HG02852 (cell line): ENCODE results near the gene TNK2.

ENCODE experiments used
- ATAC-seq: cut with Tn5 transposase; IDR thresholded peaks from one replicate; pipeline ENCODE4 v1.9.1; 2021; ENCODE audit warnings: mild to moderate bottlenecking, moderate library complexity; ENCODE audit not compliant: unreplicated experiment

The TNK2 gene

DNA sequence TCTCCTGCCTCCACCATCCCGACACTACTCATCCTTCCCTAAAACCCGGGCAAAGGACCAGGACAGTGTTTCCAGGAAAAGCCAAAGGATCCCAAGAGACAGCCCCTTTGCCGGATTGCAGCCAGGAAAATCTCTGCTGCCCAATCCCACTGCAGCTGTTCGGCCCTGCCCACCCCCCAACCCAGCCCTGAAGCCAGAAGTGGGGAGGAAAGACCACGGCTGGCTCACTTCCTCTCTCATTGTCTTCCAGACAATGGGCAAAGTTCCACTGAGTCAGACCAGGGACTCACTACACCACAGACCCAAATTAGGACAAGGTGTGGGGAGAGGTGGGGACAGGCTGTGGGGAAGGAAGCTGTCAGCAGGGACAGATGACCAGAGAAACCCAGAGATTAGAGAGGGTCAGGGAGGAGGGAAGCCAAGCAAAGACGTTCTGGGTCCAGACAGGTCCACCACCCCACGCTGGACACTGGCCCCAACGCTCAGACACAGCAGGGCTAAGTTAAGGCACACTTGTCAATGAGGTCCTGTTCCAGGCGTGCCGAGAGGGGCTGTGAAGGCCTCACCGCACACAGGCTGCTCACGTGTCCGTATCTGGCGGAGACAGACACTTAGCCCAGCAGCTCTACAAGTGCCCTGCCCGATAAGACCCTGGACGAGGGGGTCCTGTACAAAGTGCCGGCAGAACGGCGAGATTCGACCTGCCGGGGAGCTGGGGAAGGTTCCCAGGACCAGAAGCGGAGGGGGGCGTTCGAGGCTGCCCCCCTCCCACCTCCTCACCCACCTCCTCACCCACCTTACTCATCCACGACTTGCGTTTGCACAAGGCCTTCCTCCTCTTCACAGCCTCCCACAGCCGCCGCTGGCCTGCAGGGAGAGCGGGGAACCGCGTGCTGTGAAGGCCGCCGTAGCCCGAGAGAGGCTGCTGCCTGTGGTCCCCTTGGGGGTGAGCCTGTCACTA is 21.9 kb downstream of the TNK2 start:
- no peak for ATAC-seq

GRCh38 chr3:195885036-195885891 is 23.1 kb downstream of the TNK2 start:
- no peak for ATAC-seq

DNA sequence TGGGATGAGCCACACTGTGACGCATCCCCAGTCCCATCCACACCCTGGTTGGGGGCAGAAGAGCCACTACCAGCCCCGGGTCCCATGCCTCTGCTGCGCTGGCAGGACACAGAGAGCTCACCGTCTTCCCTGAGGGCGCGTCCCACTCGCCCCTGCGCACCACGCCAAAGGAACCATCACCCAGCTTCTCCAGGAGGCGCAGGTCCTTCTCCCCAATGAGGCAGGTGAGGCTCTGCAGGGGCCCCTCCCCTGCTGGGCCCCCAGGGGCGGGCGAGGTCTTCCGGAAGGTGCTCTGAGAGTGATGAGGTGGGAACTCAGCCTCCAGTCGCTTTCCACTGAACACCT is 23.7 kb downstream of the TNK2 start:
- no peak for ATAC-seq

- ATAC-seq, result no peak
Measured at GRCh38 chr3:195883801-195884200, 24.6 kb downstream of the TNK2 start.

GRCh38 chr3:195883160-195883559 is 25.2 kb downstream of the TNK2 start:
- no peak for ATAC-seq

DNA sequence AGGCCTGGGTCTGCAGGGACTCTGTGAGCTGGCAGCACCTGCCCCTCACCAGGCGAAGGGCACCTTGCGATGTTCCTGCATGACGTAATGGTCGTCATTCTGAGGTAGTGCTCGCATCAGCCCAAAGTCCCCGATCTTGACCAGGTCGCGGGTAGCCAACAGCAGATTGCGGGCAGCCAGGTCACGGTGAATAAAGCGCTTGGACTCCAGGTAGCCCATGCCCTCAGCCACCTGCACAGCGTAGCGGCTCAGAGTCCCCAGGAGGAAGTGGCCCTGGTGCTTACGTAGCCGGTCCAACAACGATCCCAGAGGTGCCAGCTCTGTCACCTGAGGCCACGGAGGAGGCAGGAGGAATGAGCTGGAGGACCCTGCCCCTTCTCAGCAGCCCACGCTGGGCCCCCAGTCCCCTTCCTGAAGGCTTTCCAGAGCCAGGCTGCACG is 26.3 kb downstream of the TNK2 start:
- ATAC-seq, result no peak

DNA sequence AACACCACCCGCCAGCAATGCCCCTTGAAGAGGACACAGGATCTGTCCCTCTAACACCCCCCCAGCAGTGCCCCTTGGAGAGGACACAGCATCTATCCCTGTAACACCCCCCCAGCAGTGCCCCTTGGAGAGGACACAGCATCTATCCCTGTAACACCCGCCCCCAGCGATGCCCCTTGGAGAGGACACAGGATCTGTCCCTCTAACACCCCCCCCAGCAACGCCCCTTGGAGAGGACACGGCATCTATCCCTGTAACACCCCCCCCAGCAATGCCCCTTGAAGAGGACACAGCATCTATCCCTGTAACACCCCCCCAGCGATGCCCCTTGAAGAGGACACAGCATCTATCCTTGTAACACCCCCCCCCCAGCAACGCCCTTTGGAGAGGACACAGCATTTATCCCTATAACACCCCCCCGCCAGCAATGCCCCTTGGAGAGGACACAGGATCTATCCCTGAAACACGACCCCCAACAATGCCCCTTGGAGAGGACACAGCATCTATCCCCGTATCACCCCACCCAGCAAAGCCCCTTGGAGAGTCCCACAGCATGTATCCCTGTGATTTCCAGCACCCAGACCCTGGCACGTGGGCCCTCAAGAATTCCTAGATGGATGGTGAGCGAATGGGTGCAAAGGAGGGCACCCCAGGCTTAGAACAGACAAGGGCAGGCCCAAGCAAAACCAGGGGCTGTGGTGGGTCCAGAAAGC is 26.9 kb downstream of the TNK2 start:
- ATAC-seq, result no peak

GRCh38 chr3:195880037-195880431 is 28.3 kb downstream of the TNK2 start:
- ATAC-seq, result no peak

GRCh38 chr3:195879416-195880036 is 28.8 kb downstream of the TNK2 start:
- ATAC-seq, result no peak

DNA sequence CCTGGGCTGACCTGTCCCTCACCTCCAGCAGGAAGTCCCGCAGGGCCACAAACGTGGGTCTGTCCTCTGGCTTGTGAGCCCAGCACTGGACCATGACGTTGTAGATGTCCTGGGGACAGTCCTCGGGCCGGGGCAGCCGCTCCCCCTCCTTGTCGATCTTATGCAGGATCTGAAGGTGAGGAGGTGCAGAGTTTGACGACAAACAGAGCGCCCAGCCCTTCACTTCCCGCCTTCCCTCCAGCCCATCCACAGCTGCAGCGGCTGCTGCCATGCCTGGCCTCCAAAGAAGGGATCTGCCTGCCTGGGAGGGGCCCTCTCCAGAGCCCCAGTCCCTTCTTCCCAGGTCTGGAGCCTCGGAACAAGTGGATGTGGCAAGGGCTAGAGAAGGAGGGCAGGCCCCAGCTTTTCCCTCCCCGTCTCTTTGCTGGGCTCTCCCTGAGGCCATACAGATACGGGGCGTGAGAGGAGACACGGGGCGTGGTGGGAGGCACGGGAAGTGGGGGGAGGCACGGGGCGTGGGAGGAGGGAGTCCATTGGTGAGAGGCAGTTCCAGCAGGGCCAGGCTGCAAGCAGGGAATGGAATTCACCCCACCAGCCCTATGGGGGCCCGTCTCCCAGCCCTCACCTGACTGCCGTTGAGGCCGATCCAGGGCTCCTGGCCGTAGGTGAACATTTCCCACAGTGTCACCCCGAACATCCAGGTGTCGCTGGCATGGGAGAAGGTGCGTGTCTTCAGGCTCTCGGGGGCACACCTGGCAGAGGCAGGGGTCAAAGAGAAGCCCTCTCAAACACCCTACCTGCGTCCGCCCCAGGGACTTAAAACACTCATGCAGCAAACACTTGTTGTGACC is 29.7 kb downstream of the TNK2 start:
- no peak for ATAC-seq

GRCh38 chr3:195877767-195878423 is 30.5 kb downstream of the TNK2 start:
- no peak for ATAC-seq

DNA sequence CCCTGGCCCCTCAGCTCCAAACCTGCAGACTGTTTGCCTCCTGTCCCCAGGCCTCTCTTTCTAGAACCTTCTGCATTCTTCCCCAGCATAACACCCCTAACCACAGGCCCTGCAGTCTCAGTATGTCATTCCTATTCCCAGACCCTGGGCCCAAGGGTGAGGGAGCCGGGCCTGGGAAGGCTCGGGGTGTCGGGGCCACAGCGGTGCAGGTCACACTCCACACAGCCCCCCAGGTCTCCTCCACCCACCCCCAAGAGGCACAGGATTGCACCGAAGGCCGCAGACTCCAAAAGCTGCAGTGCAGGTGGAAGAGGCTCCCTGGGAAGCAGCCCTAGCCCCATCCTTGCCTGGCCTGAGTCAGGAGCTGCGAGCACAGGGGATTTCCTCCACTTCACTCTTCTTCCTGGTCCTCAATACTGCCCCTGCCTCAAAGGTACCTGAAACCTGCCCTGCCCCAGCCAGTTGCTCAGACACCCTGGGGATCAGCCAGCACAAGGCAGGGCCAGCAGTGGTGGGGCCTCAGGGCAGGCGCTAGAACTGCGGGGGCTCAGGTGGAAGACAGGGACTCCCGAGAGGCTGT is 31.1 kb downstream of the TNK2 start:
- no peak for ATAC-seq

GRCh38 chr3:195876297-195877064 is 31.9 kb downstream of the TNK2 start:
- ATAC-seq, result no peak

- ATAC-seq, result no peak
Measured at GRCh38 chr3:195875482-195876236, 32.7 kb downstream of the TNK2 start.

DNA sequence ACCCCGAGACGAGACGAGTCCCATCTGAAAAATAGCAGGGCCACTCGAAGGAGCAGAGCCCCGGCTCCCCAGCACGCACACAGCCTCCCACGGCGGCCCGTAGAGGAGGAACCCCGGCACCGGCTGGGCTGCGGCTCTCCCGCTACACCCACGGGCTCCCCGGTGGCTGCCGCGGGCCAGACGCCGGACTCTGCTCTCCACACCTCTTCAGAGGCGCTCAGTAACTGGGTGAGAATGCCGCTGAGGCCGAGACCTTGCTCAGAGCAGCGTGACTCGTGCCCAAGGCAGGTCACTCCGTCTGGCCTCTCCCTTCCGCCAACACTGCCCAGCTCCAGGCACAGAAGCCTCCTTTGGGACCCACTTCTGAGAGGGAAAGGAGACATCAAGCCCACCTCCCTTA is 34.4 kb downstream of the TNK2 start:
- ATAC-seq, result no peak

- ATAC-seq, result no peak
Measured at GRCh38 chr3:195873281-195873887, 35.0 kb downstream of the TNK2 start.

GRCh38 chr3:195872800-195873199 is 35.6 kb downstream of the TNK2 start:
- no peak for ATAC-seq
